Body of pancreas (tissue), 4 donors: ENCODE results near the gene FURIN. TPM values are rescaled to one million over a fixed set of nuclear protein-coding genes. Genes with fewer than 3 reads are reported as not detected.

ENCODE experiments used
- ATAC-seq: fragments of 150-250 bp; one replicate; pipeline ENCODE4 v1.9.1; 2016
- DNase-seq, 4 donors: peaks; one replicate each; pipeline ENCODE4 v3.0.0-alpha.2; 2019
- H3K27ac ChIP-seq, 4 donors: fragments of 200-600 bp; sonication (generic); 1 replicate in 3 of 4; 2 replicates in 1 of 4; pipeline versions ENCODE4 v1.5.1 to v1.6.1; 2016 to 2019; ENCODE audit warnings: mild to moderate bottlenecking in 1 of 4, mixed read lengths in 1 of 4, moderate library complexity in 1 of 4
- H3K27me3 ChIP-seq, 2 donors: fragments of 200-600 bp; sonication (generic); one replicate each; pipeline ENCODE4 v1.6.0; 2016; ENCODE audit warnings: mild to moderate bottlenecking in 1 of 2
- H3K36me3 ChIP-seq, 2 donors: fragments of 200-600 bp; sonication (generic); replicated peaks in 1 of 2; 2 replicates each; pipeline ENCODE4 v1.5.1; 2016; ENCODE audit warnings: low read depth in 2 of 2; ENCODE audit not compliant: insufficient read depth in 1 of 2
- H3K4me1 ChIP-seq: fragments of 200-600 bp; sonication (generic); one replicate; pipeline ENCODE4 v1.6.0; 2016
- H3K4me3 ChIP-seq, 2 donors: fragments of 200-600 bp; sonication (generic); 1 replicate in 1 of 2; 2 replicates in 1 of 2; pipeline ENCODE4 v1.5.1; 2016 to 2019
- H3K9me3 ChIP-seq, 3 donors: fragments of 200-600 bp; sonication (generic); 1 replicate in 2 of 3; 2 replicates in 1 of 3; pipeline ENCODE4 v1.5.1; 2016
- POLR2A ChIP-seq, 3 donors: fragments of 450-650 bp; IDR thresholded peaks; one replicate each; pipeline ENCODE4 v1.6.1; 2016; ENCODE audit warnings: antibody characterized with exemption in 3 of 3, mild to moderate bottlenecking in 2 of 3
- WGBS, 2 donors: methylation state at CpG; one replicate each; pipeline ENCODE4 v1.1.5; 2017; 5-methylcytosine and 5-hydroxymethylcytosine counted together
- intact Hi-C: fragments of 100-400 bp; cut with DNase I; formaldehyde crosslinking; loops from one replicate; pipeline ENCODE4 v1.15.1; 2023
- small RNA-seq: library from RNA; depleted of rRNA; stranded (forward); fragments of <200 nt; gene quantifications from one replicate; pipeline ENCODE3, GENCODE V24; 2016
- total RNA-seq, 2 donors: library from RNA; depleted of rRNA; stranded (reverse); fragments of >200 nt; gene quantifications; one replicate each; pipeline ENCODE4 v1.1.0, GENCODE V29; 2016
- TF ChIP-seq, protein P1 (sequence below), 7 experiments: fragments of 450-650 bp in 4 of 7; fragments of 200-600 bp in 3 of 7; sonication (generic) in 3 of 7; IDR thresholded peaks; one replicate each; pipeline ENCODE4 v1.5.1; 2016 to 2019; ENCODE audit warnings: antibody characterized with exemption in 7 of 7

The FURIN gene
- total RNA-seq, 2 donors from 2014 or later = 88.0 to 112 TPM

GRCh38 chr15:90930861-90931574, 62.6 kb downstream of the FURIN start:
- Histone ChIP-seq H3K4me1 (peaks cover 45% of the 10 kb centered on the region), H3K4me3 (no peak overlapping the region), H3K27me3 (no peaks in the 10 kb centered on the region), H3K36me3 (no peaks in the 10 kb centered on the region), H3K27ac (peak overlapping the region; percentile 79 to 98 (median 91)), H3K9me3 (no peaks in the 10 kb centered on the region)
- 46 to 51% methylated on average over 15 of the region's 15 CpGs for WGBS, 2 donors
- ATAC-seq (no peak), DNase-seq (peak in 1 of 4 donors; percentile 39)
- TF ChIP-seq, protein P1, sequence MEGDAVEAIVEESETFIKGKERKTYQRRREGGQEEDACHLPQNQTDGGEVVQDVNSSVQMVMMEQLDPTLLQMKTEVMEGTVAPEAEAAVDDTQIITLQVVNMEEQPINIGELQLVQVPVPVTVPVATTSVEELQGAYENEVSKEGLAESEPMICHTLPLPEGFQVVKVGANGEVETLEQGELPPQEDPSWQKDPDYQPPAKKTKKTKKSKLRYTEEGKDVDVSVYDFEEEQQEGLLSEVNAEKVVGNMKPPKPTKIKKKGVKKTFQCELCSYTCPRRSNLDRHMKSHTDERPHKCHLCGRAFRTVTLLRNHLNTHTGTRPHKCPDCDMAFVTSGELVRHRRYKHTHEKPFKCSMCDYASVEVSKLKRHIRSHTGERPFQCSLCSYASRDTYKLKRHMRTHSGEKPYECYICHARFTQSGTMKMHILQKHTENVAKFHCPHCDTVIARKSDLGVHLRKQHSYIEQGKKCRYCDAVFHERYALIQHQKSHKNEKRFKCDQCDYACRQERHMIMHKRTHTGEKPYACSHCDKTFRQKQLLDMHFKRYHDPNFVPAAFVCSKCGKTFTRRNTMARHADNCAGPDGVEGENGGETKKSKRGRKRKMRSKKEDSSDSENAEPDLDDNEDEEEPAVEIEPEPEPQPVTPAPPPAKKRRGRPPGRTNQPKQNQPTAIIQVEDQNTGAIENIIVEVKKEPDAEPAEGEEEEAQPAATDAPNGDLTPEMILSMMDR (IDR thresholded peaks at IDR 0.05) = no peak
- no peak for TF ChIP-seq POLR2A (IDR thresholded peaks at IDR 0.05)
- intact Hi-C loops = no loop called here

- Histone ChIP-seq H3K4me3 (peak overlapping the region in 1 of 2 donors; percentile 45), H3K4me1 (peaks cover 50% of the 10 kb centered on the region), H3K9me3 (no peaks in the 10 kb centered on the region), H3K27me3 (no peaks in the 10 kb centered on the region), H3K36me3 (no peaks in the 10 kb centered on the region), H3K27ac (peak overlapping the region; percentile 79 to 98 (median 91))
- ATAC-seq (no peak), DNase-seq (no peak)
- WGBS, 2 donors = 6 to 10% methylated on average over 6 of the region's 6 CpGs
- TF ChIP-seq POLR2A (IDR thresholded peaks at IDR 0.05) = no peak
- TF ChIP-seq, protein P1 (IDR thresholded peaks at IDR 0.05) = no peak
- intact Hi-C loops = no loop called here
Observed at GRCh38 chr15:90931575-90931827, 63.1 kb downstream of the FURIN start.

DNA sequence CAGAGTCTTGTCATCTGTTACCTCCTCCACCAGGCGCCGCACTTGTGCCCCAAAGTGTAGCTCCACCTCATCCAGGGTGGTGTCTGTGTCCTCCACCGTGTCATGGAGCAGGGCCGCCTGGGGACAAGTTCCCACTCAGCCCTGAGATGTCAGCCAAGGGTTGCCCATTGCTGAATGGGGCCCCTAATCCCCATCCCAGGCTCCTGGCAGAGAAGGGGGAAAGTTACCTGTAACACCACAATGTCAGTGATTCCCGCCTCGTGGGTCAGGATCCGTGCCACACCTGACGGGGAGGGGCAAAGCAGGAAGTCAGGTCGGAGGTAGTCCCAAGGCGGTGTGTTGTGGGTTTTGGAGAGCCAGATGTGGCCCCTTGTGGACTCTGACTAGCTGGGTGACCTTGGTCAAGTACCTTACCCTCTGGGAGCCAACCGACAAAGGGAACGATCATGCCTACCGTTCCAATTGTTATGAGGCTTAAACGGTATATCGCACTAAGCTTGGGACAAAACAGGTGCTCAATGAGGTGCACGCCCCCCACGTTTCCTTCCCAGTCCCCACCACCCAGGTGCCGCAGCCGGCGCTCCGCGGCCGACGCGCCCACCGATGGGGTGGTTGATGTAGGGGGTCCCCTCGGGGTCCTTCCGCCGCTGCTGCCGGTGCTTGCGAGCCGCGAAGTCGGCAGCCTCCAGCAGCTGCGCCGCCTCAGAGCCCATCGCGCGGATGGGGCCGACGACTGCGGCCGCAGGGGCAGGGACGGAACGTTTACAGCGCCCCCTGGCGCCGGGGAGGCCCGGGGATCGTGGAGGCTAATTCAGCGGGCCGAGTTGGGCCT, 63.7 kb downstream of the FURIN start, which contains the start of gene HDDC3:
TSS of gene HDDC3 (minus strand) at position 722 of the 832 bp plus-strand sequence. CDS start at position 713, 9 bp downstream.
- Histone ChIP-seq H3K27me3 (no peaks in the 10 kb centered on the region), H3K9me3 (no peaks in the 10 kb centered on the region), H3K27ac (peak within 1 kb of the TSS; percentile 79 to 98 (median 91)), H3K4me3 (peak within 1 kb of the TSS; percentile 45 to 78), H3K36me3 (no peaks in the 10 kb centered on the region), H3K4me1 (peaks cover 55% of the 10 kb centered on the region)
- DNase-seq = peak; percentile 91 to 94 (median 91)
- WGBS, 2 donors = 0% methylated on average over 6 to 52 of the region's 52 CpGs
- TF ChIP-seq, protein P1 (IDR thresholded peaks at IDR 0.05) = peak; percentile 91 to 97 (median 93)
- peak; percentile 77 to 91 (median 91) for TF ChIP-seq POLR2A (IDR thresholded peaks at IDR 0.05)
- intact Hi-C loops = no loop called here
- ATAC-seq = peak; percentile 64

- Histone ChIP-seq H3K36me3 (no peaks in the 10 kb centered on the region), H3K9me3 (no peaks in the 10 kb centered on the region), H3K4me3 (no peak overlapping the region), H3K27ac (peak overlapping the region in 3 of 4 donors; percentile 85 to 98 (median 97)), H3K4me1 (peaks cover 56% of the 10 kb centered on the region), H3K27me3 (no peaks in the 10 kb centered on the region)
- no peak for DNase-seq
- 16 to 44% methylated on average over 2 to 5 of the region's 5 CpGs for WGBS, 2 donors
- TF ChIP-seq, protein P1 (IDR thresholded peaks at IDR 0.05) = no peak
- no peak for TF ChIP-seq POLR2A (IDR thresholded peaks at IDR 0.05)
- intact Hi-C loops = no loop called here
- ATAC-seq = no peak
Observed at GRCh38 chr15:90932660-90932991, 64.2 kb downstream of the FURIN start.

Small RNAs within 50 kb of the gene (small RNA-seq; reads per million reads assigned to genes)
- gene RN7SL363P = not detected

Other genes starting within 250 kb of the FURIN start
- gene BLM, start 151.2 kb upstream of the FURIN start, total RNA-seq = 1 to 10 TPM in 1 of 2 donors, under 1 TPM in 1; 0.26 to 1.3 TPM
- 10 to 100 TPM; 16.9 to 24.4 TPM for gene FES, start 15.9 kb downstream of the FURIN start, total RNA-seq
- 100 to 1,000 TPM in 1 of 2 donors, 10 to 100 TPM in 1; 78.9 to 138 TPM for gene MAN2A2, start 34.7 kb downstream of the FURIN start, total RNA-seq
- 10 to 100 TPM; 13.8 to 14.5 TPM for gene HDDC3, start 64.0 kb downstream of the FURIN start, total RNA-seq
- 10 to 100 TPM; 42.8 to 85.0 TPM for gene UNC45A, start 66.7 kb downstream of the FURIN start, total RNA-seq
- gene RCCD1, start 86.3 kb downstream of the FURIN start, total RNA-seq = 10 to 100 TPM; 13.7 to 21.4 TPM
- gene PRC1, start 125.9 kb downstream of the FURIN start, total RNA-seq = 10 to 100 TPM in 1 of 2 donors, 1 to 10 TPM in 1; 9.1 to 11.5 TPM
- 10 to 100 TPM in 1 of 2 donors, 1 to 10 TPM in 1; 8.3 to 10.5 TPM for gene VPS33B, start 154.0 kb downstream of the FURIN start, total RNA-seq
- 10 to 100 TPM in 1 of 2 donors, under 1 TPM in 1; 0.78 to 20.4 TPM for gene SV2B, start 231.7 kb downstream of the FURIN start, total RNA-seq